ENCODE measurements around the gene WDR7.

Gene WDR7

DNA sequence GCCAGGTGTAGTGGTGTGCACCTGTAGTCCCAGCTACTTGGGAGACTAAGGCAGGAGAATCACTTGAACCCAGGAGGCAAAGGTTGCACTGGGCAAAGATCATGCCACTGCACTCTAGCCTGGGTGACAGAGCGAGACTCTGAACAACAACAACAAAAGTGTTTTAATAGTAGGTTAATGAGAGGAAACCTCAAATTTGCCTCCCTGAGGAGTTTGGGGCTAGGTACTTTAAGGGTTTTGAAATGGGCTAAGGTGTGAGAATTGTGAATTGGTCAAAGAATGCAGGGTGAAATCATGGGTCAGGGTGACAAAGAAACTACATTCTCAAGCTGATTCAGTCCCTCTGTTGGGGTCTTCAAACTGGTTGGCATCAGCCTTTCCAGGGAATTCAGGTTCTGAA, 435.0 kb downstream of the WDR7 start:
- no peaks in the 10 kb centered on the region for H3K9me2 ChIP-seq (ENCODE audit: low read depth, low read length)
- H3K4me3 ChIP-seq (ENCODE audit: low read depth, low read length, poor library complexity, severe bottlenecking): no peak overlapping the region
- no peak overlapping the region for H3K27ac ChIP-seq (ENCODE audit: low read depth, low read length, poor library complexity, severe bottlenecking)
- peaks cover 4% of the 10 kb centered on the region for H3K4me1 ChIP-seq (ENCODE audit: insufficient read depth, low read length, severe bottlenecking)
- H3K79me2 ChIP-seq (ENCODE audit: insufficient read depth, low read length): no peaks in the 10 kb centered on the region
- no peaks in the 10 kb centered on the region for H3K9me3 ChIP-seq (ENCODE audit: low read length)
- no peak overlapping the region for H3K9ac ChIP-seq (ENCODE audit: low read length)
- no peak overlapping the region for H3K4me2 ChIP-seq (ENCODE audit: low read length)
- H2AFZ ChIP-seq (ENCODE audit: low read length): no peak overlapping the region
- H3K36me3 ChIP-seq (ENCODE audit: insufficient read depth, low read length): no peaks in the 10 kb centered on the region
- H4K20me1 ChIP-seq (ENCODE audit: insufficient read depth, low read length): no peaks in the 10 kb centered on the region
- TF ChIP-seq, protein P1, sequence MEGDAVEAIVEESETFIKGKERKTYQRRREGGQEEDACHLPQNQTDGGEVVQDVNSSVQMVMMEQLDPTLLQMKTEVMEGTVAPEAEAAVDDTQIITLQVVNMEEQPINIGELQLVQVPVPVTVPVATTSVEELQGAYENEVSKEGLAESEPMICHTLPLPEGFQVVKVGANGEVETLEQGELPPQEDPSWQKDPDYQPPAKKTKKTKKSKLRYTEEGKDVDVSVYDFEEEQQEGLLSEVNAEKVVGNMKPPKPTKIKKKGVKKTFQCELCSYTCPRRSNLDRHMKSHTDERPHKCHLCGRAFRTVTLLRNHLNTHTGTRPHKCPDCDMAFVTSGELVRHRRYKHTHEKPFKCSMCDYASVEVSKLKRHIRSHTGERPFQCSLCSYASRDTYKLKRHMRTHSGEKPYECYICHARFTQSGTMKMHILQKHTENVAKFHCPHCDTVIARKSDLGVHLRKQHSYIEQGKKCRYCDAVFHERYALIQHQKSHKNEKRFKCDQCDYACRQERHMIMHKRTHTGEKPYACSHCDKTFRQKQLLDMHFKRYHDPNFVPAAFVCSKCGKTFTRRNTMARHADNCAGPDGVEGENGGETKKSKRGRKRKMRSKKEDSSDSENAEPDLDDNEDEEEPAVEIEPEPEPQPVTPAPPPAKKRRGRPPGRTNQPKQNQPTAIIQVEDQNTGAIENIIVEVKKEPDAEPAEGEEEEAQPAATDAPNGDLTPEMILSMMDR (IDR thresholded peaks at IDR 0.05; ENCODE audit: low read length): no peak
- TF ChIP-seq EZH2 (IDR thresholded peaks at IDR 0.05; ENCODE audit: borderline replicate concordance, low read length): no peak
- no peaks in the 10 kb centered on the region for H3F3A ChIP-seq (ENCODE audit: insufficient read depth, low read length)
- peaks cover 15% of the 10 kb centered on the region for H3K27me3 ChIP-seq (ENCODE audit: insufficient read depth, low read length)

Measured in OCI-LY1 (cell line).